Measurements from ENCODE around the gene KNDC1. TPM values are rescaled to one million over a fixed set of nuclear protein-coding genes. Genes with fewer than 3 reads are reported as not detected.

KNDC1 gene
- total and polyA plus RNA-seq, 2 of the 13 experiments (the other 11 are each of a cell fraction or from before 2014, with no cell fraction given), result 0.69 TPM; not detected in 1

DNA sequence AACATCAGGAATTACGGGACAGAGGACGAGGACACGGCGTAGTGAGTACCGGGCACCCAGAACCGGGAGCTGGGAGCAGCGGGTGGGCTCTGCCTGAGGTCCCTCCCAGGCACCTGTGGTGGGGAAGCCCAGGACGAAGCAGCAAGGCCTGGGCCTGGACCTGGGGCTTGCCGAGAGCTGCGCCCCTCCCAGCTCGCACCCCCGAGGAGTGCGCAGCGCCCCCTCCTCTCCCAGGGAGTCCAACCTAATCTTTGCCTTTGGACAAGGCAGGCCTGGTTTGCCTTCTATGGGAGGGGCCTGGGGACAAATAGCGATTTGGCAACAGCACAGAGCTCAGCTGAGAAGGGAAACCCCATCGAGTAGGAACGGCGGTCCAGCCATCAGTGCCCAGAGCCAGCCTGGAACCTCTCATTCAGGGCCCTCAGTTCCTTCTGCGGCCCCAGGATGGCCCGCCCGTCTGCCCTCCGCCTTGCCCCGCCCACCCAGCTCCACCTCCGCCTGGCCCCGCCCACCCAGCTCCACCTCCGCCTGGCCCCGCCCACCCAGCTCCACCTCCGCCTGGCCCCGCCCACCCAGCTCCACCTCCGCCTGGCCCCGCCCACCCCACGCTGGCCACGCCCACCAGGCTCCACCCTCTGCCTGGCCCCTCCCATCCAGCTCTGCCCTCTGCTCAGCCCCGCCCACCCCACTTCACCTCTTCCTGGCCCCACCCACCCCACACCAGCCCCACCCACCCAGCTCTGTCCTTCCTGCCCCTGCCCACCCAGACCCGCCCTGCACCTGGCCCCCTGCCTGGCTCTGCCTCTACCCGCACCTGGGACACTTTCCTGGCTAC is 32.5 kb upstream of the KNDC1 start (continued):
- TF ChIP-seq, protein P1, sequence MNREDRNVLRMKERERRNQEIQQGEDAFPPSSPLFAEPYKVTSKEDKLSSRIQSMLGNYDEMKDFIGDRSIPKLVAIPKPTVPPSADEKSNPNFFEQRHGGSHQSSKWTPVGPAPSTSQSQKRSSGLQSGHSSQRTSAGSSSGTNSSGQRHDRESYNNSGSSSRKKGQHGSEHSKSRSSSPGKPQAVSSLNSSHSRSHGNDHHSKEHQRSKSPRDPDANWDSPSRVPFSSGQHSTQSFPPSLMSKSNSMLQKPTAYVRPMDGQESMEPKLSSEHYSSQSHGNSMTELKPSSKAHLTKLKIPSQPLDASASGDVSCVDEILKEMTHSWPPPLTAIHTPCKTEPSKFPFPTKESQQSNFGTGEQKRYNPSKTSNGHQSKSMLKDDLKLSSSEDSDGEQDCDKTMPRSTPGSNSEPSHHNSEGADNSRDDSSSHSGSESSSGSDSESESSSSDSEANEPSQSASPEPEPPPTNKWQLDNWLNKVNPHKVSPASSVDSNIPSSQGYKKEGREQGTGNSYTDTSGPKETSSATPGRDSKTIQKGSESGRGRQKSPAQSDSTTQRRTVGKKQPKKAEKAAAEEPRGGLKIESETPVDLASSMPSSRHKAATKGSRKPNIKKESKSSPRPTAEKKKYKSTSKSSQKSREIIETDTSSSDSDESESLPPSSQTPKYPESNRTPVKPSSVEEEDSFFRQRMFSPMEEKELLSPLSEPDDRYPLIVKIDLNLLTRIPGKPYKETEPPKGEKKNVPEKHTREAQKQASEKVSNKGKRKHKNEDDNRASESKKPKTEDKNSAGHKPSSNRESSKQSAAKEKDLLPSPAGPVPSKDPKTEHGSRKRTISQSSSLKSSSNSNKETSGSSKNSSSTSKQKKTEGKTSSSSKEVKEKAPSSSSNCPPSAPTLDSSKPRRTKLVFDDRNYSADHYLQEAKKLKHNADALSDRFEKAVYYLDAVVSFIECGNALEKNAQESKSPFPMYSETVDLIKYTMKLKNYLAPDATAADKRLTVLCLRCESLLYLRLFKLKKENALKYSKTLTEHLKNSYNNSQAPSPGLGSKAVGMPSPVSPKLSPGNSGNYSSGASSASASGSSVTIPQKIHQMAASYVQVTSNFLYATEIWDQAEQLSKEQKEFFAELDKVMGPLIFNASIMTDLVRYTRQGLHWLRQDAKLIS (CRISPR knock-in tag; IDR thresholded peaks at IDR 0.05), result no peak
- no peak for TF ChIP-seq ZC3H13 (CRISPR knock-in tag; IDR thresholded peaks at IDR 0.05)

DNA sequence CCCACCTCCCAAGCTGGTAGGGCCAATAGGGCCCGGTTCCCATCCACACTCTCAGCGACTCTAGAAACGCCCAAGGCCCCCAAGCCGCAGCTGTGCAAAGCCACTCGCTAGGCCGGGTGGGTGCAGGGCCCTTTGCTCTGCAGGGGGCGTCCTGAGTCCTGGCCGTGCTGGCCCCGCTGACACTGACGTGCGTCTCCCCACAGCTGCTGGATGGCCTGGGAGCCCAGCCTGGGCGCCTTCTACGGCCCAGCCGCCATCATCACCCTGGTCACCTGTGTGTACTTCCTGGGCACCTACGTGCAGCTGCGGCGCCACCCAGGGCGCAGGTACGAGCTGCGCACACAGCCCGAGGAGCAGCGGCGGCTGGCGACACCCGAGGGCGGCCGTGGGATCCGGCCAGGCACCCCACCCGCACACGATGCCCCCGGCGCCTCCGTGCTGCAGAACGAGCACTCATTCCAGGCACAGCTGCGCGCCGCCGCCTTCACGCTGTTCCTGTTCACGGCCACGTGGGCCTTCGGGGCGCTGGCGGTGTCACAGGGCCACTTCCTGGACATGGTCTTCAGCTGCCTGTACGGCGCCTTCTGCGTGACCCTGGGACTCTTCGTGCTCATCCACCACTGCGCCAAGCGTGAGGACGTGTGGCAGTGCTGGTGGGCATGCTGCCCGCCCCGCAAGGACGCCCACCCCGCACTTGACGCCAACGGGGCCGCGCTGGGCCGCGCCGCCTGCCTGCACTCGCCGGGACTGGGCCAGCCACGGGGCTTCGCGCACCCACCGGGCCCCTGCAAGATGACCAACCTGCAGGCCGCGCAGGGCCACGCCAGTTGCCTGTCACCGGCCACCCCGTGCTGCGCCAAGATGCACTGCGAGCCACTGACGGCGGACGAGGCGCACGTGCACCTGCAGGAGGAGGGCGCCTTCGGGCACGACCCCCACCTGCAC is 31.6 kb upstream of the KNDC1 start:
- no peaks in the 10 kb centered on the region for H3K79me2 ChIP-seq (ENCODE audit: insufficient read depth, low read length)
- H3K4me1 ChIP-seq (ENCODE audit: insufficient read depth, low read length), result no peaks in the 10 kb centered on the region
- WGBS (ENCODE audit: low lambda C conversion rate), result 84% methylated on average over 35 of the region's 83 CpGs
- no TSS peak for BruUV-seq (replicated peaks)
- H3K4me2 ChIP-seq (ENCODE audit: low read depth, low read length), result no peak overlapping the region
- H3K27ac ChIP-seq (ENCODE audit: extremely low read length, insufficient read depth, low read length), result no peak overlapping the region
- intact Hi-C loops (cut with micrococcal nuclease; ENCODE audit: unreplicated experiment), result no loop called here
- H3K4me3 ChIP-seq (replicated peaks in 1 of 3; ENCODE audit: insufficient read depth in 1 of 3, low read depth in 2 of 3, low read length in 3 of 3), result no peak overlapping the region
- ATAC-seq (peak; percentile 8; the same call in 2 of the 3 replicates), FAIRE-seq (no peak), DNase-seq (ENCODE audit: low spot score) (no peak)
- no peaks in the 10 kb centered on the region for H3K9me3 ChIP-seq (ENCODE audit: low read length)
- ChIA-PET CTCF (ENCODE audit: low intra/inter-chr PET ratio, low total read pairs) (no interaction called here), POLR2A (no interaction called here)
- peaks cover 6% of the 10 kb centered on the region; the same call in 1 of the 2 replicates for H4K20me1 ChIP-seq (ENCODE audit: insufficient read depth, low read length)
- in situ Hi-C loops (cut with HindIII; ENCODE audit: extremely low pct_ligation_motif_present, low pct_unique_long_range_greater_than_20kb), result loop anchor here (10.0 kb wide), 1 partner anchor 184 kb away; the partner anchor contains the start of gene CFAP46
- peaks cover 5 to 28% of the 10 kb centered on the region in 2 experiments; a peak in 4 of 5 replicates for H3K27me3 ChIP-seq (ENCODE audit: control insufficient read depth in 1 of 2, insufficient read depth in 2 of 2, low read length in 2 of 2)
- H3K9ac ChIP-seq (ENCODE audit: insufficient read depth, low read depth, low read length), result no peak overlapping the region
- TF ChIP-seq ZNF660 (CRISPR knock-in tag; IDR thresholded peaks at IDR 0.05; ENCODE audit: borderline replicate concordance, low read depth) (no peak), DNMT1 (CRISPR knock-in tag; IDR thresholded peaks at IDR 0.05) (0 out of 2 replicates have a peak, but pooled peaks have one; percentile 37)
- H3K36me3 ChIP-seq (replicated peaks in 1 of 2; ENCODE audit: control insufficient read depth in 1 of 2, insufficient read depth in 2 of 2, low read length in 2 of 2), result no peaks in the 10 kb centered on the region
- H2AFZ ChIP-seq (ENCODE audit: low read length), result no peak overlapping the region

Data from HepG2 (cell line).